Hippocampal formation (tissue), 2 donors: ENCODE measurements around the gene ALX3.

Experiments used
- DNase-seq, 2 donors: peaks; one replicate each; lab custom pipeline; 2025; lab: John Stamatoyannopoulos, UW

Gene ALX3

GRCh38 chr1:110070671-110071242 is at the start of gene ALX3:
Gene ALX3, minus strand, starts transcription at chr1:110070672. Its CDS starts 60 bp downstream, at chr1:110070612.
- no peak for DNase-seq

- no peak for DNase-seq
Measured at GRCh38 chr1:110119843-110120242, 49.4 kb upstream of the ALX3 start.

GRCh38 chr1:110118636-110119396 is 48.3 kb upstream of the ALX3 start:
- DNase-seq, result no peak

GRCh38 chr1:110114784-110115183 is 44.3 kb upstream of the ALX3 start:
- no peak for DNase-seq

- no peak for DNase-seq
Measured at GRCh38 chr1:110114173-110114572, 43.7 kb upstream of the ALX3 start.

GRCh38 chr1:110113551-110113950 is 43.1 kb upstream of the ALX3 start:
- no peak for DNase-seq

GRCh38 chr1:110112656-110113055 is 42.2 kb upstream of the ALX3 start:
- DNase-seq, result no peak

- no peak for DNase-seq
Measured at GRCh38 chr1:110112143-110112542, 41.7 kb upstream of the ALX3 start, which contains the start of gene UBL4B. Gene UBL4B, plus strand, starts transcription at chr1:110112443. Its CDS starts 92 bp downstream, at chr1:110112535.

GRCh38 chr1:110111081-110111480 is 40.6 kb upstream of the ALX3 start:
- DNase-seq, result no peak

GRCh38 chr1:110107867-110108469 is 37.5 kb upstream of the ALX3 start:
- no peak for DNase-seq

- peak; percentile 44 to 61 for DNase-seq
Measured at GRCh38 chr1:110106013-110106941, 35.8 kb upstream of the ALX3 start.

GRCh38 chr1:110102081-110102480 is 31.6 kb upstream of the ALX3 start:
- DNase-seq, result no peak

- DNase-seq, result no peak
Measured at GRCh38 chr1:110100335-110100734, 29.9 kb upstream of the ALX3 start.

GRCh38 chr1:110098222-110099026 is 28.0 kb upstream of the ALX3 start:
- DNase-seq, result no peak

- DNase-seq, result no peak
Measured at GRCh38 chr1:110097507-110098221, 27.2 kb upstream of the ALX3 start.

GRCh38 chr1:110094931-110095654 is 24.6 kb upstream of the ALX3 start:
- no peak for DNase-seq

- no peak for DNase-seq
Measured at GRCh38 chr1:110092991-110093390, 22.5 kb upstream of the ALX3 start.

- DNase-seq, result no peak
Measured at GRCh38 chr1:110091791-110092190, 21.3 kb upstream of the ALX3 start.

- no peak for DNase-seq
Measured at GRCh38 chr1:110091381-110091780, 20.9 kb upstream of the ALX3 start.
